ENCODE measurements around the gene RASGEF1C.
"Not testable (repeated sequence)": the region's sequence is repeated elsewhere in the genome, so short reads cannot be mapped to it uniquely, and the experiment has no call there.

The RASGEF1C gene

DNA sequence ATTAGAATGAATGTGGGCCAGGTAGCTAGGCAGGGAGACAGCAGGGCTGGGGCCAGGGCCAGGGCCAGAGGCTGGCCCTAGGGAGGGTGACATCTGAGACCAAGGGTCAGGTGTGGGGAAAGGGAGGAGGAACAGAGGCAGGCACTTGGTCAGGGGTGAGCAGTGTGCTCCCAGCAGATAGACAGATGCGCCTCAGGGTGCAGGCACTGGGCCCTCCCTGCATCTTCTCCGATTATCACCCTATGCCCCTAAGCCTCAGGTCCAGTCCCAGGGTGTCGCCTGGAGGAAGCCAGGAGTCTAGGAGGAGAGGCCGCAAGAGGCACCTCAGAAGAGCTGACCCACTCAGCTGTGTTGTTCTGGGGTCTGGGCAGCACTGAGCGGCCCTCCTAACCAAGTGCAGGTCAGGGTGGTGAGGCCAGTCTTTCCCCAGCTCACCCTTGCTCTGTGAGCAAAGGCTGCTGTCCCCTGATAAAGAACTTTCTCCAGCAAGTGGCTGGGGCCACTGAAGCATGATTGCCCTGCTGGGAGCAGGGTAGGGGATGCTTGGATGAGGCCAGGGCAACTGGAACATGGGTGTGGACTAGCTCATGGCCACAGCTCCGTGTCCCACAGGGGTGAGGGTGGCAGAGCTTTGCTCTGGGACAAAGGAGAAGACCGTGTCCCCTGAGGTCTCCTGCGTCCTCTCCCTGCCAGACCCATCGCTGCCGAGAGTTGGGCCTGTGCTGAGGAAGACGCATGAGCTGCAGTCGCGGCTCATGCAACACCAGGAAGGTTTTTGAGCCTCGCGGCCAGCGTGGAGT, 2.1 kb upstream of the RASGEF1C start:
- DNase-seq (ENCODE audit: low read depth): no peak

DNA sequence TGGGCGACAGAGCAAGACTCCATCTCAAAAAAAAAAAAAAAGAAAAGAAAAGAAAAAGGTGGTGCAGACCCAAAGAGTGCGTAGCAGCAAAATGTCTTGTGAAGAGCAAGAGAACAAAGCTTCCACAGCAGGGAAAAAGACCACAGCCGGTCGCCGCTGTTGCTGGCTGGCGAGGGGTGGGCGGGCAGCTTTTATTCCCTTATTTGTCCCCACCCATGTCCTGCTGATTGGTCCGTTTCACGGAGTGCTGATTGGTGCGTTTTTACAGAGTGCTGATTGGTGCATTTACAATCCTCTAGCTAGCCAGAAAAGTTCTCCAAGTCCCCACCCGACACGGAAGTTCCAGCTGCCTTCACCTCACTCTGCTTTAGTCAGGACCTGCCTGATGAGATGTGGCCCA, 1.1 kb upstream of the RASGEF1C start:
- not testable (repeated sequence) for DNase-seq (ENCODE audit: low read depth)

DNA sequence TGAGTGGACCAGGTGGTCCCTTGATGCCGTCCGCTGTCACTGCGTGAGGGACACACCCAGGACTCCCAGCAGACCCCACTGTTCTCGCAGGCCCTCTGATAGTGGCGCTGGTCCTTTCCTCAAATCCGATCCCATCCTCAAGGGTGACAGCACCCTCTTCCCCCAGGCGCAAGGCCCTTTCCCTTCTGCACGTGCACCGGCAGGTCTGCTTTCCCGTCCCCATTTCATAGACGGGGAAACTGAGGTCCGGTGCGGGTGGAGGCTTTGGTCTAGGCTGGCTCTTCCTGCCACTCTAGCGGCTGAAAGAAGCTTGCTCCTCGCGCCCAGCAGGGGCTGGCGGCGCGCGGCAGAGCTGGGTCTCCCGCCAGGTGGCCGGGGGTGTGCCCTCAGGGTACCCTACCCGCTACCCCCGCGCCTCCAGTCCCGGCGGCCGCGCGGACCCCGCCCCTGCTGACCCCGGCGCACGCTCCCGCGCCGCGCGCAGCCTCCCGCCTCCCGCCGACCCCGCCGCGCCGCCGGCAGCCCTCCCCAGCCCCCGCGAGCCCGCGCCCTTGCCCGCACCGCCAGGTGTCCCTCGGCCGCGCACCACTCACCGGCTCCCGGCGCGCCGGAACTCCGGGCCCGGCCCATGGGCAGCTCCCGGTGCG, 453 bp downstream of the RASGEF1C start:
- DNase-seq (ENCODE audit: low read depth): no peak

DNA sequence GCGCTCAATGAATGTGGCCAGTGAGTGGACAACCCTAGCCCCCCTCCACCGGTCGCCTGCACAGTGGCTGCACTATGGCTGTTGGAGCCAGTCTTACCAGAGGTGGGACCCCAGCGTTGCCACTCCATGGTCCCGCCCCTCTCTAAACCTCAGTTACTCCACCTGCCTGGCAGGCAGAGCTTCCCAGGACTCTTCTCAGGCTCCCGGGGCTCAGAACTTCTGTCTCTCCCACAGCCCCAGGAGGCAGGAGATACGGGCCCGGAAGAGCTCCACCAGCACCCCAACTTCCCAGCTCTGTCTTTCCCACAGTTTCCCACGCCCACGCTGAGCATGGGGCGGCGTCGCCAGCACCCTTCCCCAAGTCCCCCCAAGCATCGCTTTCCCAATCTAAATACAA, 975 bp downstream of the RASGEF1C start:
- no peak for DNase-seq (ENCODE audit: low read depth)

DNA sequence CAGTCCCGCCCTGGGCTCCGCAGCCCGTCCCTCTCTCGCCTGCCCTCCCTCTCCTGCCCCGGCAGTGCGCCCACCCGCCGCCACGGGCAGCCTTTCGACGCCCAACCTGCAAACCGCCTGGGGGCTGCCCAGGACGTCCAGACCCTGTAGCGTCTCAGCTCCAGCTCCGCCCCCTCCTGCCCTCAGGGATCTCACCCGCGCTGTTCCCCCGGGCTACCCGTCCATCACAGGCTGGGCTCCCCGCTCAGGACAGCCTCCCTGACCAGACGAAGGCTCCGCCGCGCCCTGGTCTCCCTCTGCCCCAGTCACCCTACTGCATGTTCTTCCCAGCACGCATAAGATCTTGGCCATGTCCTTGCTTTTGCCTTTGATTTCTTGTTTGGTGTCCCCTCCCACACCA, 1.4 kb downstream of the RASGEF1C start:
- no peak for DNase-seq (ENCODE audit: low read depth)

DNA sequence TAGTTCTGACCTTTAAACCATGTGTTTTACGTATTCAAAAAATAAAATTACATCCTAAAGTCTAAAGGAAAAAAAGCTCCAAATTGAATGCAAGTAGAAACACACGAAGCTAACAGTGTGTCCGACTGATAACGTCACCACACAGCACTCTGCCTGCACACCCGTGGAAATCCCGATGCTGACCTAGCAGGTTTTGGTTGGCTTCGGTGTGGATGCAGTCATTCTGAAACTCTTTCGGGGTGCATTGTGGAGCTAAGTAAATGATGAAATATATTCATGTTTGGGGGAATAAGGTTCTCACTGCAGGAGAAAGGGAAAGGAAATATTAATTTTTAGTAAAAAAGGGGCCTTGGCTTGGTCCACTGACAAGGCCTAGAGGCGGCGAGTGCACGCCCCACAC, 2.0 kb downstream of the RASGEF1C start:
- DNase-seq (ENCODE audit: low read depth): no peak

- DNase-seq (ENCODE audit: low read depth): no peak
Observed at GRCh38 chr5:180205916-180206315, 3.1 kb downstream of the RASGEF1C start.

DNA sequence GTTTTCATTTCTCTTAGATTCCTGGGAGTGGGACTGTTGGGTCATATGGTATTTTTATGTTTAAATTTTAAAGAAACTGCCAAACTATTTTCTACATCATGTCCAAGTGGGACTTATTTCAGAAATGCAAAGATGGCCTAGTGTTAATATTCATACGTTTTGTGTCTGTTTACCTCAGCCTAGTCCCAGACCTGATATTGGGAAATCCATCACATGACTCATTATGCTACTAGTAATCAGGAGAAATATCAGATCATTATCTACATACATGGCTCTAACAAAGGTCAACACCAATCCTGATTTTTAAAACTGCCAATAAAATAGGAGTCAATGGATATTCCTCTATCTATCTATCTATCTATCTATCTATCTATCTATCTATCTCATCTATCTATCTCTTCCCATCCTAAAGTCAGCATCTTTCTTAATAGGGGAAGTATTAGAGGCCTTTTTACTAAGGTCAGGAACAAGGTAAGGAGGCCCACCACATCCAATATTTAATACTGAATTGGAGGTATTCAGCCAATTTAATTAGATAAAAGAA, 4.7 kb downstream of the RASGEF1C start:
- no peak for DNase-seq (ENCODE audit: low read depth)

DNA sequence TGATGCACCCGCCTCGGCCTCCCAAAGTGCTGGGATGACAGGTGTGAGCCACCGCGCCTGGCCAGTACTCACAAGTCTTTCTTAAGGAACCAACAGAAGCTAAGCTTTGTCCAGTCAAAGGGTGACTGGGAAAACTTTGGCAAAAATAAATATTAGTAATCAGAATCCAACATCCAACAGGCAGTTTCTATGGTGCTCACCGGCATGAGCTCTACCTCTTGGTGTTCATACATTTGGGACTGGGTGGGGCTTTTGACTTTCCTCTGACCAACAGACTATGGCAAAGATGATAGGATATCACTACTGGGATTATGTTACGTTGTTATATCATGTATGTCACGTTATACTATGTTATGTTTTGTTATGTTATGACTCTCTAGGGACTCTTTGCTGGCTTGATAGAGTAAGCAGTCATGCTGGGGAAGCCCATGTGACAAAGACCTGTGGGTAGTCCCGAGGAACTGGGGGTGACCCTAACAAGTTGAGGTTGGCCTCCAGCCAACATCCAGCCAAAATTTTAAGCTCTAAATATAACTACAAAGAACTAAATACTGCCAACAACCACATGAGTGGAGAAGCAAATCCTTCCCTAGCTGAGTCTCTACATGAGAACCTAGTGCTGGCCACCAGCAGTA, 6.0 kb downstream of the RASGEF1C start:
- DNase-seq (ENCODE audit: low read depth): no peak

DNA sequence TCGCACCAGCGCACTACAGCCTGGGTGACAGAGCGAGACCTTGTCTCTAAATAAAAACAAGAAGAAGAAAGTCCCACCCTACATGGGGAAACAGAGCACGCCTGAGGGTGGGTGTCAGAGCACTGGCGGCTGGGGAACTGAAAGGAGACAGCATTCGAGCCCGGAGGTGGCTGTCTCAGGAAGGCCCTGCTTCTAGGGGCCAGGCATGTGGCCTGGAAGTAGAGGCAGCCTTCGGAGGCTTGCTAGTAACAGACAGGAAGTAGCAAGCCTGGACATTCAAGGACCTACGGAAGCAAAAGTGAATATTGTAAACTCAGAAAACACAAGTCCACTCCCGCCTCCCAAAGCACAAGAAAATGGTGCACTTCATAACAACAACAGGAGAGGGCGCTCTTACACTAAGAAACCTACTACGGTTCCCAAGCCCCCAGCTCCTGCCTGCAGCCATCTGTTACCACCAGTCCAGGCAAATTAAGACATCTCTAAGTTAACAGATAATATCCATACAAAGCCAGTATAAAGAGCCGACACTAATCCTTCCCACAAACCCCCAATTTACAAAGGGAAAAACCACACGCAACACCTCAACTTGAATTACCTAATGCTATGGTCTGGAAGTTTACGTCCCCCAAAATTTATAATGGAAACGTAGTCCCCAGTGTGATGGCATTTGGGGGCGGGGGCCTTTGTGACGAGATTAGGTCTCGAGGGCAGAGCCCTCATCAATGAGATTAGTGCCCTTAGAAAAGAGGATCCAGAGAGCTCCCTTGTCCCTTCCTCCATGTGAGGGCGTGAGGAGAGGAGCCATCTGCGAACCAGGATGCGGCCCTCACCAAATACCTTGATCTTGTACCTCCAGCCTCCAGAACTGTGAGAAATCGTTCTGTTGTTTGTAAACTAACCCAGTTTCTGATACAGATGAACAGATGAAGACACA, 7.7 kb downstream of the RASGEF1C start:
- peak; percentile 2 for DNase-seq (ENCODE audit: low read depth)

DNA sequence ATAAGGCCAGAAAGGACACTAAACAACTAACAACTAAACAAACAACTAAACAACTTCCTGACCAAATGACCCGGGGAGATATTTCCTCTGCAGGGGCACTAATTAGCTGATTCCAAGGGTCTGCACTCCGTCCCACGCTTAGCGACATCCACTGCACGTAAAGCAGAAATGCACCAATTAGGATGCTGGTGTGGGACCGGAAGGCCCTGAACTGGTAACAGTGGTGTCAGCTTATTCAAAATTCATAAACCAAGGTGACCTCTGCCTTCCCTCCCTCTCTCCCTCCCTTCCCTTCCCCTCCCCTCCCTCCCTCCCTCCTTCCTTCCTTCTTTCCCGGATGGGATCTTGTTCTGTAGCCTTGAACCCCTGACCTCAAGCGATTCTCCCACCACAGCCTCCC, 9.6 kb downstream of the RASGEF1C start:
- no peak for DNase-seq (ENCODE audit: low read depth)

DNA sequence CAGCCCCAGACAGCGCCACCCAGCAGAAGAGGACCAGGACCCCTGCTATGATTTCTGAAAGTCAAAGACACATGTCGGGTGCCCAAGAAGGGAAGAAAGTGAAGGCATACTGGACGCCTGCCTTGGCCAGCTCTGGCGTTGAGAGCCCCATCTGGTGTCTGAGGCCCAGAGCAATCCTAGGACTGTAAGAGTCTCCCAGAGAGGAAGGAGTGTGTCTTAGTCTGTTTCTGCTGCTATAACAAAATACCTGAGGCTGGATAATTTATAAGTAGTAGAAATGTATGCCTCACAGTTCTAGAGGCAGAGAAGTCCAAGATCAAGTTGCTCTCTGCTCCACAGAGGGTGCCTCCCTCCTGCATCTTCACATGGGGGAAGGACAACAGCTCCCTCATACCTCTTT, 10.8 kb downstream of the RASGEF1C start:
- DNase-seq (ENCODE audit: low read depth): no peak

GRCh38 chr5:180197016-180197702, 11.9 kb downstream of the RASGEF1C start:
- no peak for DNase-seq (ENCODE audit: low read depth)

- DNase-seq (ENCODE audit: low read depth): no peak
Observed at GRCh38 chr5:180194410-180195345, 14.3 kb downstream of the RASGEF1C start.

- DNase-seq (ENCODE audit: low read depth): no peak
Observed at GRCh38 chr5:180193749-180194375, 15.1 kb downstream of the RASGEF1C start.

- no peak for DNase-seq (ENCODE audit: low read depth)
Observed at GRCh38 chr5:180191716-180192115, 17.3 kb downstream of the RASGEF1C start.

GRCh38 chr5:180187767-180188166, 21.2 kb downstream of the RASGEF1C start:
- no peak for DNase-seq (ENCODE audit: low read depth)

DNA sequence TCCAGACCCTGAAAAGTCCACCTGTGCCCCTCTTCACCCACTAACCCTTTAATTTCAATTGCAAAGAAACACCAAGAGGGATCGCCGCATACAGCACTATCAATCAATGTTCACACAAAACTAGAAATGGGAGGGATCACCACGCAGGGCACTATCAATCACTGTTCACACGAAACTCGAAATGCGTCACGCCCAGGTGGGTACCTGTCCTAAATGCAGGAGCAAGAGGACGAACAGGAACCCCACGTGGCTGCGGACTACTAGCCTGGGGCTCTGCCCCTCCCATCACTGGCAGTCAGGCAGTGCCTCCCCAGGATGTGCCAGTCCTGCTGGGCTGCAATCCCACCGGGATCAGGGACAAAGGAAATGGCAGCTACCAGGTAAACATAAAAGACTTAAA, 28.2 kb downstream of the RASGEF1C start:
- no peak for DNase-seq (ENCODE audit: low read depth)

- DNase-seq (ENCODE audit: low read depth): no peak
Observed at GRCh38 chr5:180180421-180180820, 28.6 kb downstream of the RASGEF1C start.

All from HS-27A (cell line).